Gastrocnemius medialis (tissue), 4 donors: ENCODE measurements around the gene C11orf65. TPM values are rescaled to one million over a fixed set of nuclear protein-coding genes. Genes with fewer than 3 reads are reported as not detected.

ENCODE experiments used
- ATAC-seq, 2 donors: fragments of 150-250 bp; one replicate each; pipeline ENCODE4 v1.9.1; 2016
- DNase-seq, 2 donors: peaks; one replicate each; pipeline ENCODE4 v3.0.0-alpha.2; 2019
- H3K27ac ChIP-seq, 4 donors: fragments of 200-600 bp; sonication (generic); 1 replicate in 1 of 4; 2 replicates in 3 of 4; pipeline ENCODE4 v1.5.1; 2016 to 2018; ENCODE audit warnings: mild to moderate bottlenecking in 2 of 4, moderate library complexity in 1 of 4
- H3K27me3 ChIP-seq, 3 donors: fragments of 200-600 bp; sonication (generic) in 2 of 3; 1 replicate in 1 of 3; 2 replicates in 2 of 3; pipeline versions ENCODE4 v1.5.1 to v1.6.0; 2016 to 2019; ENCODE audit warnings: mild to moderate bottlenecking in 1 of 3, moderate library complexity in 1 of 3
- H3K36me3 ChIP-seq, 2 donors: fragments of 200-600 bp; sonication (generic) in 1 of 2; one replicate each; pipeline ENCODE4 v1.5.1; 2017 to 2018
- H3K4me1 ChIP-seq, 2 donors: fragments of 200-600 bp; sonication (generic) in 1 of 2; one replicate each; pipeline ENCODE4 v1.5.1; 2016 to 2017; ENCODE audit warnings: mild to moderate bottlenecking in 2 of 2
- H3K4me3 ChIP-seq, 4 donors: fragments of 200-600 bp; sonication (generic) in 3 of 4; 1 replicate in 1 of 4; 2 replicates in 3 of 4; pipeline ENCODE4 v1.5.1; 2016 to 2019; ENCODE audit warnings: mild to moderate bottlenecking in 2 of 4
- H3K9me3 ChIP-seq, 3 donors: fragments of 200-600 bp; sonication (generic) in 2 of 3; 1 replicate in 1 of 3; 2 replicates in 2 of 3; pipeline ENCODE4 v1.5.1; 2016 to 2019
- CTCF ChIP-seq, 5 experiments: fragments of 450-650 bp in 3 of 5; fragments of 200-600 bp in 2 of 5; sonication (generic) in 2 of 5; IDR thresholded peaks in 4 of 5; conservative IDR thresholded peaks in 1 of 5; 1 replicate in 4 of 5; 2 replicates in 1 of 5; pipeline ENCODE4 v1.5.1; 2016 to 2019; ENCODE audit warnings: antibody characterized with exemption in 5 of 5, mild to moderate bottlenecking in 3 of 5, moderate library complexity in 3 of 5
- POLR2A ChIP-seq, 2 donors: fragments of 450-650 bp; IDR thresholded peaks; one replicate each; pipeline ENCODE4 v1.6.1; 2017; ENCODE audit warnings: antibody characterized with exemption in 2 of 2, mild to moderate bottlenecking in 2 of 2, moderate library complexity in 2 of 2
- in situ Hi-C, 4 donors: fragments of 200-750 bp; cut with MboI; loops; one replicate each; pipeline versions ENCODE4 v1.15.0 to v1.8.0; 2017; ENCODE audit warnings: low sequenced_read_pairs in 4 of 4
- intact Hi-C: fragments of 100-400 bp; cut with DNase I; formaldehyde crosslinking; loops from one replicate; pipeline ENCODE4 v1.15.1; 2023; ENCODE audit warnings: low total_unique reads
- total RNA-seq, 4 donors: library from RNA; depleted of rRNA; stranded (reverse); fragments of >200 nt; gene quantifications; one replicate each; pipeline versions ENCODE4 v1.1.0 to v1.2.3, GENCODE V29; 2016

Gene C11orf65
- total RNA-seq, 4 donors from 2014 or later: 0.51 TPM; not detected in 3

- Histone ChIP-seq H3K4me3 (no peak overlapping the region), H3K36me3 (peaks cover 0 to 14% of the 10 kb centered on the region in 2 donors), H3K27me3 (no peaks in the 10 kb centered on the region), H3K4me1 (no peaks in the 10 kb centered on the region), H3K27ac (no peak overlapping the region), H3K9me3 (no peaks in the 10 kb centered on the region)
- DNase-seq: no peak
- intact Hi-C loops: no loop called here
- in situ Hi-C loops: no loop called here
- TF ChIP-seq CTCF (IDR thresholded peaks at IDR 0.05 in 4 of 5, conservative IDR thresholded peaks at IDR 0.05 in 1 of 5) (no peak), POLR2A (IDR thresholded peaks at IDR 0.05) (no peak)
- ATAC-seq: no peak
These were observed 96.3 kb downstream of the C11orf65 start for GRCh38 chr11:108370990-108371389.

GRCh38 chr11:108370315-108370714 lies 97.0 kb downstream of the C11orf65 start:
- Histone ChIP-seq H3K4me3 (no peak overlapping the region), H3K36me3 (peaks cover 0 to 14% of the 10 kb centered on the region in 2 donors), H3K4me1 (no peaks in the 10 kb centered on the region), H3K9me3 (no peaks in the 10 kb centered on the region), H3K27ac (no peak overlapping the region), H3K27me3 (no peaks in the 10 kb centered on the region)
- TF ChIP-seq CTCF (IDR thresholded peaks at IDR 0.05 in 4 of 5, conservative IDR thresholded peaks at IDR 0.05 in 1 of 5) (no peak), POLR2A (IDR thresholded peaks at IDR 0.05) (no peak)
- intact Hi-C loops (no loop called here), in situ Hi-C loops (no loop called here)
- ATAC-seq (no peak), DNase-seq (no peak)

GRCh38 chr11:108369064-108369463 lies 98.3 kb downstream of the C11orf65 start:
- Histone ChIP-seq H3K36me3 (peaks cover 0 to 14% of the 10 kb centered on the region in 2 donors), H3K27ac (no peak overlapping the region), H3K4me1 (no peaks in the 10 kb centered on the region), H3K9me3 (no peaks in the 10 kb centered on the region), H3K27me3 (no peaks in the 10 kb centered on the region), H3K4me3 (no peak overlapping the region)
- ATAC-seq: no peak
- in situ Hi-C loops: no loop called here
- DNase-seq: no peak
- intact Hi-C loops: no loop called here
- TF ChIP-seq POLR2A (IDR thresholded peaks at IDR 0.05): no peak

- no peaks in the 10 kb centered on the region for H3K9me3 ChIP-seq
- intact Hi-C loops: no loop called here
- DNase-seq (no peak), ATAC-seq (no peak)
- no peak for TF ChIP-seq POLR2A (IDR thresholded peaks at IDR 0.05)
- no peak for TF ChIP-seq CTCF (IDR thresholded peaks at IDR 0.05 in 4 of 5, conservative IDR thresholded peaks at IDR 0.05 in 1 of 5)
- peaks cover 0 to 14% of the 10 kb centered on the region in 2 donors for H3K36me3 ChIP-seq
- H3K27me3 ChIP-seq: no peaks in the 10 kb centered on the region
- in situ Hi-C loops: no loop called here
- no peak overlapping the region for H3K27ac ChIP-seq
- H3K4me3 ChIP-seq: no peak overlapping the region
- no peaks in the 10 kb centered on the region for H3K4me1 ChIP-seq
These were observed 99.2 kb downstream of the C11orf65 start for GRCh38 chr11:108368134-108368533.

- intact Hi-C loops: no loop called here
- H3K27me3 ChIP-seq: no peaks in the 10 kb centered on the region
- H3K36me3 ChIP-seq: peaks cover 0 to 14% of the 10 kb centered on the region in 2 donors
- H3K4me3 ChIP-seq: no peak overlapping the region
- DNase-seq: no peak
- H3K27ac ChIP-seq: no peak overlapping the region
- no peaks in the 10 kb centered on the region for H3K9me3 ChIP-seq
- TF ChIP-seq POLR2A (IDR thresholded peaks at IDR 0.05) (no peak), CTCF (IDR thresholded peaks at IDR 0.05 in 4 of 5, conservative IDR thresholded peaks at IDR 0.05 in 1 of 5) (no peak)
- no peak for ATAC-seq
- H3K4me1 ChIP-seq: no peaks in the 10 kb centered on the region
- in situ Hi-C loops: no loop called here
These were observed 103.2 kb downstream of the C11orf65 start for GRCh38 chr11:108364159-108364558.
